Dendritic cell treated with granulocyte-macrophage colony-stimulating factor and Interleukin-4, amounts not matched to agents 40 ng/mL and 50 ng/mL, for 4 days (primary cell): ENCODE measurements around the gene MYOZ3.

Experiments
- H3K27ac Mint-ChIP-seq: one replicate; pipeline ENCODE4 v1.8.0; 2022; ENCODE audit warnings: mild to moderate bottlenecking, mixed read lengths
- H3K27me3 Mint-ChIP-seq: one replicate; pipeline ENCODE4 v1.8.0; 2022; ENCODE audit warnings: mild to moderate bottlenecking, mixed read lengths
- H3K36me3 Mint-ChIP-seq: one replicate; pipeline ENCODE4 v1.8.0; 2022; ENCODE audit warnings: low read depth, mixed read lengths
- H3K4me1 Mint-ChIP-seq: one replicate; pipeline ENCODE4 v1.8.0; 2022; ENCODE audit warnings: low read depth, mixed read lengths
- H3K4me3 Mint-ChIP-seq: one replicate; pipeline ENCODE4 v1.8.0; 2022; ENCODE audit warnings: mild to moderate bottlenecking, moderate library complexity, mixed read lengths
- H3K9me3 Mint-ChIP-seq: one replicate; pipeline ENCODE4 v1.8.0; 2022; ENCODE audit warnings: mixed read lengths
- intact Hi-C: fragments of 100-400 bp; cut with micrococcal nuclease; formaldehyde crosslinking; loops from one replicate; pipeline ENCODE4 v1.15.0; 2022

The MYOZ3 gene

DNA sequence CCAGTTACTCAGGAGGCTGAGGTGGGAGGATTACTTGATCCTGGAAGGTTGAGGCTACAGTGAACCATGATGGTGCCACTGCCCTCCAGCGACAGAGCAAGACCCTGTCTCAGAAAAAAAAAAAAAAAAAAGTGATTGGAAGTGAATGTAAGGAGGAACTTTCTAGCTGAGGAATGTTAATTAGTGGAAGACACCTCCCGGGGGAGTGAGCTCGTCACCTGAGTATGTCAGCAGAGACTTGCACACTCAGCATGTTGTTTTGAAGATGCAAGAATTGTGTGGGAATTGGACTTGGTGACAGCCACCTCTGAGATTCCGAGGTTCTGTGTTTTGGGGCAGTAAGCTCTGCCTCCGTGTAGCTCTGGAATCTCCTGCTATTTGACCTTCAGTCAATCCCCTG is 17.0 kb upstream of the MYOZ3 start:
- H3K27ac Mint-ChIP-seq = no peak overlapping the region
- intact Hi-C loops = no loop called here
- H3K36me3 Mint-ChIP-seq = no peaks in the 10 kb centered on the region
- H3K9me3 Mint-ChIP-seq = no peaks in the 10 kb centered on the region
- peaks cover 32% of the 10 kb centered on the region for H3K4me1 Mint-ChIP-seq
- no peak overlapping the region for H3K4me3 Mint-ChIP-seq
- H3K27me3 Mint-ChIP-seq = peaks cover 10% of the 10 kb centered on the region

DNA sequence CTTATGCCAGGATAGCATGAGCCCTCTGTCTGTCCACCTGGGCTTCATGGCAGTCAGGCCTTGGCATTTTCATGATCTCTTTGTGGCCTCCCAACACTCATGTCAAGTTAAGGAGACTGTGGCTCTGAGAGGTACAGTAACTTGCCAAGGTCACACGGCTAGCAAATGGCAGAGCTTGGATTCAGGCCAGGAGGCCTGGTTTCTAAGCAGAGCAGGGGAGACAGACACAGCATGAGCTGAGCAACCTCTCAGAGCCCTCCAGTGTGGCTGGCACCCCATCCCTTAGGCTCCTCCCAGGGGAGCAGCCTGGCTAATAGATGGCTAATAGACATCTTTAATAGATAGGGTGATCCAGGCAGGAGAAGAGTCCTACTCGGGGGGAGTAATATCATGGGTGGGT is 16.5 kb upstream of the MYOZ3 start:
- Mint-ChIP-seq H3K4me3 (no peak overlapping the region), H3K9me3 (no peaks in the 10 kb centered on the region), H3K4me1 (peaks cover 27% of the 10 kb centered on the region), H3K27me3 (peaks cover 9% of the 10 kb centered on the region), H3K36me3 (no peaks in the 10 kb centered on the region), H3K27ac (no peak overlapping the region)
- intact Hi-C loops = no loop called here

DNA sequence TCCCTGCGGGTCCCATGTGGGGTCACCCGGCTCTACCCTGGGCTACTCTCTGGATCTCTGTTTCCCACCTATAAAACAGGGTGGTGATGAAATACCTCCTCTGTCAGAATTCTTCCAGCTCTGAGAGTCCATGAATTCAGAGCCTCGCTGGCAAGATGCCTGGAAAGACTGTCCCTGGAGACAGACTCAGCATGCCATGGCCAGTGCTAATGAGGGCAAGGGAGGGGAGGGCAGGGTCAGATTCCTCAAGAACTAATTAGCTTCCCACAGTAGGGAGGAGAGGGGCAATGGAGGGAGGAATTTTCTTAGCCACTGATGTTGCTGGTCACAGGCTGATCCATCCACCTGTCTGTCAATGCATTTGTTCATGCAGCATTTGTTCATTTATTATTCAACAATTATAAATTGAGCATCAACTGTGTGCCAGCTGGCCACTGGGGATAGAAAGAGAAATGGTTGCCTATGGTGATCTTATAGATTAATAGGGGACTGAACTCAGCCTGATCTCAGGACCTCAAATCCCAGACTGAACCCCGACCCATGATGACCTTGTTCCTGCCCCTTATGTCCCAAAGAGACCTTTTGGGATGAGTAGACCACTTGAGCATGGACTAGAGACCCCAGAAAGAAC is 15.9 kb upstream of the MYOZ3 start:
- H3K9me3 Mint-ChIP-seq = no peaks in the 10 kb centered on the region
- peaks cover 20% of the 10 kb centered on the region for H3K4me1 Mint-ChIP-seq
- peaks cover 9% of the 10 kb centered on the region for H3K27me3 Mint-ChIP-seq
- H3K27ac Mint-ChIP-seq = no peak overlapping the region
- intact Hi-C loops = no loop called here
- no peaks in the 10 kb centered on the region for H3K36me3 Mint-ChIP-seq
- H3K4me3 Mint-ChIP-seq = no peak overlapping the region

- Mint-ChIP-seq H3K27ac (no peak overlapping the region), H3K9me3 (no peaks in the 10 kb centered on the region), H3K27me3 (peaks cover 9% of the 10 kb centered on the region), H3K4me3 (no peak overlapping the region), H3K4me1 (no peaks in the 10 kb centered on the region), H3K36me3 (no peaks in the 10 kb centered on the region)
- intact Hi-C loops = no loop called here
Observed at GRCh38 chr5:150647275-150648251, 13.5 kb upstream of the MYOZ3 start.

- H3K27ac Mint-ChIP-seq = no peak overlapping the region
- no peaks in the 10 kb centered on the region for H3K36me3 Mint-ChIP-seq
- intact Hi-C loops = no loop called here
- no peaks in the 10 kb centered on the region for H3K9me3 Mint-ChIP-seq
- H3K4me1 Mint-ChIP-seq = no peaks in the 10 kb centered on the region
- no peak overlapping the region for H3K4me3 Mint-ChIP-seq
- H3K27me3 Mint-ChIP-seq = peaks cover 10% of the 10 kb centered on the region
Observed at GRCh38 chr5:150648294-150649107, 12.6 kb upstream of the MYOZ3 start.

DNA sequence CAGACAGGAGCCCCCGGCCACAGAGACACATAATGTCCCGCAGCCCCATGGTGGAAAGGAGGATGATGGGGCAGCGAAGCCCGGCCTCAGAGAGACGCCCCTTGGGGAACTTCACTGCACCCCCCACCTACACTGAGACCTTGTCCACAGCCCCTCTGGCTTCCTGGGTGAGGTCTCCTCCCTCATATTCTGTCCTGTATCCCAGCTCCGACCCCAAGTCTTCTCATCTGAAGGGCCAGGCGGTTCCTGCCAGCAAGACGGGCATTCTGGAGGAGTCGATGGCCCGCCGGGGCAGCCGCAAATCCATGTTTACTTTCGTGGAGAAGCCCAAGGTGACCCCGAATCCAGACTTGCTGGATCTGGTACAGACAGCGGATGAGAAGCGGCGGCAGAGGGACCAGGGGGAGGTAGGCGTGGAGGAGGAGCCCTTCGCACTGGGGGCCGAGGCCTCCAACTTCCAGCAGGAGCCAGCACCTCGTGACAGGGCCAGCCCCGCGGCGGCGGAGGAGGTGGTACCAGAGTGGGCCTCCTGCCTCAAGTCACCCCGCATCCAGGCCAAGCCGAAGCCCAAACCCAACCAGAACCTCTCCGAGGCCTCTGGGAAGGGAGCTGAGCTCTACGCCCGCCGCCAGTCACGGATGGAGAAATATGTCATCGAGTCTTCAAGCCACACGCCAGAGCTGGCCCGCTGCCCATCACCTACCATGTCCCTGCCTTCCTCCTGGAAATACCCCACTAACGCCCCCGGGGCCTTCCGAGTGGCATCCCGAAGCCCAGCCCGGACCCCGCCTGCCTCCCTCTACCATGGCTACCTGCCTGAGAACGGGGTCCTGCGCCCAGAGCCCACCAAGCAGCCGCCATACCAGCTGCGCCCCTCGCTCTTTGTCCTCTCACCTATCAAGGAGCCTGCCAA is 11.7 kb upstream of the MYOZ3 start:
- Mint-ChIP-seq H3K4me3 (no peak overlapping the region), H3K4me1 (no peaks in the 10 kb centered on the region), H3K9me3 (no peaks in the 10 kb centered on the region), H3K27me3 (peaks cover 9% of the 10 kb centered on the region), H3K27ac (no peak overlapping the region), H3K36me3 (no peaks in the 10 kb centered on the region)
- intact Hi-C loops = loop anchor here (10.0 kb wide), 1 partner anchor 195 kb away; no protein-coding TSS in a partner anchor

GRCh38 chr5:150650021-150651006 is 10.7 kb upstream of the MYOZ3 start:
- no peak overlapping the region for H3K4me3 Mint-ChIP-seq
- no peaks in the 10 kb centered on the region for H3K9me3 Mint-ChIP-seq
- intact Hi-C loops = loop anchor here (10.0 kb wide), 1 partner anchor 196 kb away; no protein-coding TSS in a partner anchor
- H3K27me3 Mint-ChIP-seq = peaks cover 12% of the 10 kb centered on the region
- H3K27ac Mint-ChIP-seq = no peak overlapping the region
- H3K4me1 Mint-ChIP-seq = no peaks in the 10 kb centered on the region
- no peaks in the 10 kb centered on the region for H3K36me3 Mint-ChIP-seq

- Mint-ChIP-seq H3K27me3 (peaks cover 19% of the 10 kb centered on the region), H3K4me1 (no peaks in the 10 kb centered on the region), H3K36me3 (no peaks in the 10 kb centered on the region), H3K9me3 (no peaks in the 10 kb centered on the region), H3K4me3 (no peak overlapping the region), H3K27ac (no peak overlapping the region)
- intact Hi-C loops = loop anchor here (10.0 kb wide), 1 partner anchor 197 kb away; no protein-coding TSS in a partner anchor
Observed at GRCh38 chr5:150651382-150651781, 9.7 kb upstream of the MYOZ3 start.

GRCh38 chr5:150651924-150652671 is 9.0 kb upstream of the MYOZ3 start:
- intact Hi-C loops = loop anchor here (10.0 kb wide), 1 partner anchor 197 kb away; no protein-coding TSS in a partner anchor
- Mint-ChIP-seq H3K36me3 (no peaks in the 10 kb centered on the region), H3K4me3 (no peak overlapping the region), H3K4me1 (peaks cover 5% of the 10 kb centered on the region), H3K27me3 (peaks cover 21% of the 10 kb centered on the region), H3K9me3 (no peaks in the 10 kb centered on the region), H3K27ac (no peak overlapping the region)

GRCh38 chr5:150653145-150653761 is 7.8 kb upstream of the MYOZ3 start:
- Mint-ChIP-seq H3K27me3 (peaks cover 28% of the 10 kb centered on the region), H3K27ac (no peak overlapping the region), H3K9me3 (no peaks in the 10 kb centered on the region), H3K4me1 (peaks cover 8% of the 10 kb centered on the region), H3K36me3 (no peaks in the 10 kb centered on the region), H3K4me3 (no peak overlapping the region)
- intact Hi-C loops = loop anchor here (10.0 kb wide), 1 partner anchor 198 kb away; no protein-coding TSS in a partner anchor

- intact Hi-C loops = loop anchor here (10.0 kb wide), 1 partner anchor 199 kb away; no protein-coding TSS in a partner anchor
- Mint-ChIP-seq H3K36me3 (no peaks in the 10 kb centered on the region), H3K4me3 (no peak overlapping the region), H3K27ac (no peak overlapping the region), H3K4me1 (peaks cover 8% of the 10 kb centered on the region), H3K9me3 (no peaks in the 10 kb centered on the region), H3K27me3 (peaks cover 28% of the 10 kb centered on the region)
Observed at GRCh38 chr5:150653762-150654556, 7.1 kb upstream of the MYOZ3 start.
